WTC11 (cell line): ENCODE measurements around the gene PDLIM1. TPM values are rescaled to one million over a fixed set of nuclear protein-coding genes. Genes with fewer than 3 reads are reported as not detected.
A peak's percentile ranks its signal among the peaks of the same experiment; 100 is the strongest.

Source experiments
- ATAC-seq: fragments of 200-7000 bp; cut with Tn5 transposase; 2 replicates; pipeline ENCODE4 v1.10.0; 2021; ENCODE audit warnings: mild to moderate bottlenecking, moderate library complexity
- CTCF ChIA-PET: fragments of 300-600 bp; sonication (Branson Sonifier 250); formaldehyde crosslinking; loops from one replicate; lab custom pipeline; 2021; ENCODE audit warnings: antibody characterized with exemption; lab: Charles Lee
- POLR2A ChIA-PET: fragments of 350-600 bp; sonication (Branson Sonifier 250); formaldehyde crosslinking; loops from one replicate; lab custom pipeline; 2021; ENCODE audit warnings: antibody characterized with exemption; lab: Charles Lee
- DNase-seq: peaks from one replicate; pipeline ENCODE4 v3.0.0; 2021; ENCODE audit warnings: low spot score
- H3K27ac Mint-ChIP-seq: 2 replicates; pipeline ENCODE4 v1.8.0; 2021; ENCODE audit warnings: mixed read lengths
- H3K27me3 Mint-ChIP-seq: 2 replicates; pipeline ENCODE4 v1.8.0; 2021; ENCODE audit warnings: low read depth, mild to moderate bottlenecking, moderate library complexity, mixed read lengths
- H3K36me3 Mint-ChIP-seq: 2 replicates; pipeline ENCODE4 v1.8.0; 2021; ENCODE audit warnings: mixed read lengths
- H3K4me1 Mint-ChIP-seq: 2 replicates; pipeline ENCODE4 v1.8.0; 2022; ENCODE audit warnings: mixed read lengths
- H3K4me3 Mint-ChIP-seq: 2 replicates; pipeline ENCODE4 v1.8.0; 2021; ENCODE audit warnings: mild to moderate bottlenecking, moderate library complexity, mixed read lengths
- H3K9me3 Mint-ChIP-seq: 2 replicates; pipeline ENCODE4 v1.8.0; 2021; ENCODE audit warnings: mixed read lengths
- AFF4 ChIP-seq: sonication (generic); formaldehyde crosslinking; IDR thresholded peaks from 2 replicates; pipeline ENCODE4 v1.8.1; 2023; ENCODE audit warnings: mild to moderate bottlenecking, missing genetic modification reagents, borderline replicate concordance
- EMX1 ChIP-seq: fragments of 250-450 bp; sonication (Bioruptor Pico); IDR thresholded peaks from 2 replicates; pipeline ENCODE4 v1.8.0; 2021; ENCODE audit warnings: mild to moderate bottlenecking
- ESRRA ChIP-seq: sonication (generic); formaldehyde crosslinking; IDR thresholded peaks from 2 replicates; pipeline ENCODE4 v1.8.1; 2022; ENCODE audit warnings: mild to moderate bottlenecking, missing genetic modification reagents, borderline replicate concordance
- FOXP1 ChIP-seq: sonication (generic); formaldehyde crosslinking; IDR thresholded peaks from 2 replicates; pipeline ENCODE4 v1.8.0; 2022; ENCODE audit warnings: missing genetic modification reagents, mild to moderate bottlenecking, moderate library complexity, borderline replicate concordance
- FOXP4 ChIP-seq: sonication (generic); formaldehyde crosslinking; IDR thresholded peaks from 2 replicates; pipeline ENCODE4 v1.8.0; 2022; ENCODE audit warnings: mild to moderate bottlenecking, missing genetic modification reagents
- HMGXB4 ChIP-seq: sonication (generic); formaldehyde crosslinking; IDR thresholded peaks from 2 replicates; pipeline ENCODE4 v1.8.1; 2023; ENCODE audit warnings: mild to moderate bottlenecking, moderate library complexity, missing genetic modification reagents
- JAZF1 ChIP-seq: fragments of 250-450 bp; sonication (Bioruptor Pico); IDR thresholded peaks from 2 replicates; pipeline ENCODE4 v1.9.0; 2021; ENCODE audit warnings: moderate library complexity, mild to moderate bottlenecking, inconsistent platforms
- MYBL2 ChIP-seq: sonication (generic); formaldehyde crosslinking; IDR thresholded peaks from 2 replicates; pipeline ENCODE4 v1.8.1; 2023; ENCODE audit warnings: mild to moderate bottlenecking, moderate library complexity, missing genetic modification reagents
- NFATC4 ChIP-seq: fragments of 250-450 bp; sonication (Bioruptor Pico); IDR thresholded peaks from 2 replicates; pipeline ENCODE4 v1.9.0; 2021; ENCODE audit warnings: mild to moderate bottlenecking
- NFE2L1 ChIP-seq: sonication (generic); formaldehyde crosslinking; IDR thresholded peaks from 2 replicates; pipeline ENCODE4 v1.8.1; 2023; ENCODE audit warnings: missing genetic modification reagents
- SMAD3 ChIP-seq: sonication (generic); formaldehyde crosslinking; IDR thresholded peaks from 2 replicates; pipeline ENCODE4 v1.8.0; 2022; ENCODE audit warnings: missing genetic modification reagents, mild to moderate bottlenecking, borderline replicate concordance
- SMAD4 ChIP-seq: sonication (generic); formaldehyde crosslinking; IDR thresholded peaks from 2 replicates; pipeline ENCODE4 v1.8.0; 2022; ENCODE audit warnings: mild to moderate bottlenecking, missing genetic modification reagents
- TEAD1 ChIP-seq: sonication (generic); formaldehyde crosslinking; IDR thresholded peaks from 2 replicates; pipeline ENCODE4 v1.8.0; 2022; ENCODE audit warnings: mild to moderate bottlenecking, missing genetic modification reagents
- TP53 ChIP-seq: sonication (generic); formaldehyde crosslinking; IDR thresholded peaks from 2 replicates; pipeline ENCODE4 v1.8.1; 2023; ENCODE audit warnings: mild to moderate bottlenecking, missing genetic modification reagents
- ZNF317 ChIP-seq: sonication (generic); formaldehyde crosslinking; IDR thresholded peaks from 2 replicates; pipeline ENCODE4 v1.8.1; 2023; ENCODE audit warnings: low read depth, mild to moderate bottlenecking, moderate library complexity, missing genetic modification reagents, borderline replicate concordance
- ZNF416 ChIP-seq: fragments of 250-450 bp; sonication (Bioruptor Pico); IDR thresholded peaks from 2 replicates; pipeline ENCODE4 v1.9.0; 2021; ENCODE audit warnings: mild to moderate bottlenecking, inconsistent platforms
- ZNF425 ChIP-seq: fragments of 250-450 bp; sonication (Bioruptor Pico); conservative IDR thresholded peaks from 2 replicates; pipeline ENCODE4 v1.9.0; 2021; ENCODE audit warnings: mild to moderate bottlenecking
- total RNA-seq: library from RNA; stranded (reverse); gene quantifications from 3 replicates; pipeline ENCODE4 v1.2.3, GENCODE V29; 2021

Gene PDLIM1
- total RNA-seq, 1 experiment from 2014 or later = 223 TPM

GRCh38 chr10:95277201-95277570 lies 13.6 kb downstream of the PDLIM1 start (continued):
- TF ChIP-seq SMAD3 (CRISPR knock-in tag) (no peak), JAZF1 (CRISPR knock-in tag) (no peak)
- TF ChIP-seq, all 79 proteins: peak for 0

GRCh38 chr10:95276367-95277200 lies 14.2 kb downstream of the PDLIM1 start:
- DNase-seq = no peak
- POLR2A ChIA-PET = interaction anchor here (0.6 kb wide), 1 partner anchor 1677 kb away, joined by 3 read pairs; no protein-coding TSS in a partner anchor
- no peak for ATAC-seq
- H3K27ac Mint-ChIP-seq = peak overlapping the region; percentile 79; the same call in 1 of the 2 replicates
- TF ChIP-seq ZNF425 (no peak), HMGXB4 (CRISPR knock-in tag) (no peak), EMX1 (no peak), ESRRA (no peak), ZNF317 (CRISPR knock-in tag) (no peak), FOXP4 (CRISPR knock-in tag) (no peak), AFF4 (no peak), TP53 (CRISPR knock-in tag) (no peak), TEAD1 (CRISPR knock-in tag) (no peak), MYBL2 (CRISPR knock-in tag) (no peak), NFE2L1 (CRISPR knock-in tag) (no peak), SMAD4 (CRISPR knock-in tag) (no peak), ZNF416 (CRISPR knock-in tag) (no peak), NFATC4 (CRISPR knock-in tag) (no peak), FOXP1 (CRISPR knock-in tag) (no peak)
- H3K27me3 Mint-ChIP-seq = no peaks in the 10 kb centered on the region
- H3K9me3 Mint-ChIP-seq = peaks cover 6% of the 10 kb centered on the region; the same call in 1 of the 2 replicates
- peaks cover 66% of the 10 kb centered on the region for H3K4me1 Mint-ChIP-seq
- H3K36me3 Mint-ChIP-seq = peaks cover 4% of the 10 kb centered on the region; the same call in 1 of the 2 replicates
- no peak overlapping the region for H3K4me3 Mint-ChIP-seq
- CTCF ChIA-PET = interaction anchor here (0.5 to 2.6 kb wide), 9 partner anchors 12 to 154 kb away, joined by 3 to 20 read pairs (median 4); no protein-coding TSS in a partner anchor
